HepG2 (cell line): Measurements from ENCODE around the gene C19orf44. TPM values are rescaled to one million over a fixed set of nuclear protein-coding genes. Genes with fewer than 3 reads are reported as not detected.

Source experiments
- ATAC-seq: fragments of 200-7000 bp; cut with Tn5 transposase; 3 replicates; pipeline ENCODE4 v1.9.1; 2020; ENCODE audit warnings: mild to moderate bottlenecking, moderate library complexity
- BruUV-seq: library from RNA; stranded (reverse); fragments of 400-500 nt; replicated peaks from 2 replicates; lab custom pipeline; 2021; lab: Mats Ljungman, UMichigan
- CTCF ChIA-PET: fragments of 300-600 bp; formaldehyde crosslinking; extraction: SDS; loops from one replicate; lab custom pipeline; 2021; ENCODE audit warnings: low total read pairs, inconsistent platforms, low intra/inter-chr PET ratio; lab: Yijun Ruan, JAX
- POLR2A ChIA-PET: fragments of 350-600 bp; sonication (Branson Sonifier 250); formaldehyde crosslinking; loops from one replicate; lab custom pipeline; 2020; ENCODE audit warnings: antibody characterized with exemption, inconsistent platforms; lab: Yijun Ruan, JAX
- DNase-seq: peaks from one replicate; pipeline ENCODE4 v3.0.0-alpha.2; 2015; ENCODE audit warnings: low spot score
- FAIRE-seq: peaks from 3 replicates; lab custom pipeline; 2011; peaks lifted over from hg19 to GRCh38; lab: Jason Lieb, UNC
- H2AFZ ChIP-seq: one replicate; pipeline ENCODE4 v1.6.1; 2011; ENCODE audit warnings: low read length, inconsistent platforms
- H3K27ac ChIP-seq: fragments of 300-600 bp; 3 replicates; pipeline ENCODE4 v1.8.0; 2011; ENCODE audit warnings: mixed run types, mild to moderate bottlenecking, mixed read lengths, low read length, inconsistent platforms; ENCODE audit not compliant: insufficient read depth; ENCODE audit errors: extremely low read length
- H3K27me3 ChIP-seq, 2 experiments: fragments of 200-600 bp in 1 of 2; 2 replicates in 1 of 2; 3 replicates in 1 of 2; pipeline versions ENCODE4 v1.6.0 to v1.8.0; 2011; ENCODE audit warnings: low read length in 2 of 2, mild to moderate bottlenecking in 2 of 2, moderate library complexity in 2 of 2, inconsistent platforms in 1 of 2; ENCODE audit not compliant: insufficient read depth in 2 of 2, control insufficient read depth in 1 of 2
- H3K36me3 ChIP-seq, 2 experiments: fragments of 200-600 bp in 1 of 2; replicated peaks in 1 of 2; 2 replicates in 1 of 2; 3 replicates in 1 of 2; pipeline versions ENCODE4 v1.5.1 to v1.8.0; 2011; ENCODE audit warnings: low read length in 2 of 2, inconsistent platforms in 1 of 2; ENCODE audit not compliant: insufficient read depth in 2 of 2, control insufficient read depth in 1 of 2
- H3K4me1 ChIP-seq: 2 replicates; pipeline ENCODE4 v1.5.1; 2012; ENCODE audit warnings: low read length, inconsistent platforms; ENCODE audit not compliant: insufficient read depth
- H3K4me2 ChIP-seq: 2 replicates; pipeline ENCODE4 v1.6.0; 2011; ENCODE audit warnings: low read depth, low read length, inconsistent platforms
- H3K4me3 ChIP-seq, 3 experiments: fragments of 200-600 bp in 1 of 3; sonication (generic), shearing (Covaris generic) in 1 of 3; replicated peaks in 1 of 3; 2 replicates each; pipeline ENCODE4 v1.5.1; 2011 to 2016; ENCODE audit warnings: low read length in 3 of 3, inconsistent platforms in 2 of 3, low read depth in 2 of 3, mild to moderate bottlenecking in 2 of 3, control low read depth in 1 of 3, mixed read lengths in 1 of 3; ENCODE audit not compliant: insufficient read depth in 1 of 3
- H3K79me2 ChIP-seq: one replicate; pipeline ENCODE4 v1.6.1; 2011; ENCODE audit warnings: low read length, inconsistent platforms; ENCODE audit not compliant: insufficient read depth
- H3K9ac ChIP-seq: 2 replicates; pipeline ENCODE4 v1.6.0; 2011; ENCODE audit warnings: mild to moderate bottlenecking, low read depth, low read length, inconsistent platforms; ENCODE audit not compliant: insufficient read depth
- H3K9me3 ChIP-seq: 2 replicates; pipeline ENCODE4 v1.5.1; 2012; ENCODE audit warnings: mild to moderate bottlenecking, low read length
- H4K20me1 ChIP-seq: 2 replicates; pipeline ENCODE4 v1.6.0; 2011; ENCODE audit warnings: inconsistent platforms, mild to moderate bottlenecking, low read length, moderate library complexity; ENCODE audit not compliant: insufficient read depth
- MYNN ChIP-seq: sonication (generic); formaldehyde crosslinking; IDR thresholded peaks from 2 replicates; pipeline ENCODE4 v1.4.0; 2020; ENCODE audit warnings: mild to moderate bottlenecking, low read depth, missing genetic modification reagents
- TBL1XR1 ChIP-seq: fragments of 150-350 bp; IDR thresholded peaks from 2 replicates; pipeline ENCODE4 v1.6.1; 2014; ENCODE audit warnings: borderline replicate concordance, low read length; ENCODE audit not compliant: partially characterized antibody
- TERF1 ChIP-seq: sonication (generic); formaldehyde crosslinking; IDR thresholded peaks from 2 replicates; pipeline ENCODE4 v1.8.0; 2022; ENCODE audit warnings: mild to moderate bottlenecking, missing genetic modification reagents, moderate library complexity
- ZNF646 ChIP-seq: sonication (generic); formaldehyde crosslinking; IDR thresholded peaks from 2 replicates; pipeline ENCODE4 v1.9.0; 2021; ENCODE audit warnings: mild to moderate bottlenecking, missing genetic modification reagents
- ZNF678 ChIP-seq: sonication (generic); formaldehyde crosslinking; IDR thresholded peaks from 2 replicates; pipeline ENCODE4 v1.4.0; 2020; ENCODE audit warnings: mild to moderate bottlenecking, missing genetic modification reagents
- ZNF766 ChIP-seq: sonication (generic); formaldehyde crosslinking; IDR thresholded peaks from 2 replicates; pipeline ENCODE4 v1.5.0; 2020; ENCODE audit warnings: missing genetic modification reagents, borderline replicate concordance
- ZNF788 ChIP-seq: sonication (generic); formaldehyde crosslinking; IDR thresholded peaks from 2 replicates; pipeline ENCODE4 v1.5.0; 2020; ENCODE audit warnings: mild to moderate bottlenecking, missing genetic modification reagents, borderline replicate concordance
- ZNF839 ChIP-seq: sonication (generic); formaldehyde crosslinking; IDR thresholded peaks from 2 replicates; pipeline ENCODE4 v1.4.0; 2020; ENCODE audit warnings: missing genetic modification reagents, mild to moderate bottlenecking, borderline replicate concordance
- WGBS: methylation state at CpG from one replicate; pipeline ENCODE4 v1.1.6; 2017; ENCODE audit warnings: low lambda C conversion rate; 5-methylcytosine and 5-hydroxymethylcytosine counted together
- in situ Hi-C: cut with HindIII; loops from 2 replicates; pipeline ENCODE4 v1.10.0; 2017; ENCODE audit warnings: low pct_unique_long_range_greater_than_20kb; ENCODE audit not compliant: extremely low pct_ligation_motif_present
- intact Hi-C: fragments of 100-400 bp; cut with micrococcal nuclease; formaldehyde crosslinking; loops from one replicate; pipeline ENCODE4 v1.10.0; 2022; ENCODE audit not compliant: unreplicated experiment
- polyA plus RNA-seq, 8 experiments: library from polyadenylated mRNA; depleted of rRNA in 3 of 8; stranded (reverse) in 7 of 8; unstranded in 1 of 8; fragments of >200 nt; fragmentation: Illumina TruSeq in 4 of 8; extraction: Trizol in 4 of 8; gene quantifications; 2 replicates each; pipeline versions ENCODE4 v1.2.1 to v1.2.3, GENCODE V29; 2011 to 2016; ENCODE audit warnings: low read depth in 4 of 8, missing spikeins in 1 of 8, mixed read lengths in 1 of 8; ENCODE audit not compliant: insufficient read depth in 1 of 8
- total RNA-seq, 5 experiments: library from RNA; depleted of rRNA; stranded (reverse); fragments of >200 nt; fragmentation: Illumina TruSeq; extraction: Trizol; gene quantifications; 2 replicates each; pipeline ENCODE4 v1.2.3, GENCODE V29; 2016; ENCODE audit warnings: low read depth in 1 of 5
- TF ChIP-seq, protein P1 (sequence below): sonication (generic); formaldehyde crosslinking; IDR thresholded peaks from 2 replicates; pipeline ENCODE4 v1.5.1; 2020; ENCODE audit warnings: mild to moderate bottlenecking, missing genetic modification reagents, moderate library complexity

The C19orf44 gene
- total and polyA plus RNA-seq, 2 of the 13 experiments (the other 11 are each of a cell fraction or from before 2014, with no cell fraction given), result 3.2 to 4.3 TPM

DNA sequence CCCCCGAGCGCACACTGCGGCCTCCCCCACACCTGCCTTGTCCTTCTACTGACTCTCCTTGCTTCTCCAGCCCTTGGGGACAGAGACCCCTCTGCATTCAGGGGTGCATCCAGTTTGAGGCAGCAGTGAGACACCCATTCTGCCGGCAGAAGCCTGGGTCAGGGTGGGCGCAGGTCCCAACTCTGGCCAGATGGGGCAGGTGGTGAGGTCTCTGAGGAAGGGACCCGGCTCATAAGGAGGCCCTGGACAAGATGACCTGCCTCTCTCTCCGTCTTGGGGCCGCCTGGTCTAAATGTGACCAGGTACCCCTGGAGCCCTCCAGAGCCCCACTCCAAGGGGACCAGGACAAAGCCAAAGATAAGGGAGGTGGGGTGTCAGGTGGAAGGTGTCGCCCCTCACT is 39.9 kb downstream of the C19orf44 start:
- no TSS peak for BruUV-seq
- intact Hi-C loops, result no loop called here
- CTCF ChIA-PET, result no interaction called here
- no peak overlapping the region for H3K27ac ChIP-seq
- H3K27me3 ChIP-seq, result no peaks in the 10 kb centered on the region
- 94% methylated on average over 9 of the region's 9 CpGs for WGBS
- FAIRE-seq (no peak), ATAC-seq (peak; percentile 18; the same call in 1 of the 3 replicates)
- no peak overlapping the region for H3K9ac ChIP-seq
- TF ChIP-seq TBL1XR1, result no peak
- no peak for TF ChIP-seq TERF1 (CRISPR knock-in tag)
- no peak for TF ChIP-seq MYNN
- no peak for TF ChIP-seq ZNF766
- no peak for TF ChIP-seq ZNF678 (CRISPR knock-in tag)
- TF ChIP-seq, all 625 proteins: peak for 0
- peaks cover 46% of the 10 kb centered on the region for H3K79me2 ChIP-seq
- no peak overlapping the region for H3K4me2 ChIP-seq
- POLR2A ChIA-PET, result no interaction called here
- H4K20me1 ChIP-seq, result peaks cover 20% of the 10 kb centered on the region
- H3K4me1 ChIP-seq, result peaks cover 18% of the 10 kb centered on the region
- no peak overlapping the region for H2AFZ ChIP-seq
- in situ Hi-C loops, result no loop called here
- H3K36me3 ChIP-seq, result peaks cover 43 to 79% of the 10 kb centered on the region in 2 experiments
- DNase-seq, result no peak
- no peaks in the 10 kb centered on the region for H3K9me3 ChIP-seq
- no peak overlapping the region for H3K4me3 ChIP-seq

- Histone ChIP-seq H3K4me3 (no peak overlapping the region), H3K27ac (no peak overlapping the region), H3K36me3 (peaks cover 36 to 69% of the 10 kb centered on the region in 2 experiments), H3K4me2 (no peak overlapping the region), H3K27me3 (no peaks in the 10 kb centered on the region; a peak in 1 of 5 replicates), H3K9me3 (no peaks in the 10 kb centered on the region), H2AFZ (no peak overlapping the region), H4K20me1 (peaks cover 27% of the 10 kb centered on the region), H3K9ac (no peak overlapping the region), H3K79me2 (peaks cover 54% of the 10 kb centered on the region), H3K4me1 (peaks cover 18% of the 10 kb centered on the region)
- WGBS, result 97% methylated on average over 13 of the region's 13 CpGs
- no peak for DNase-seq
- intact Hi-C loops, result no loop called here
- BruUV-seq, result no TSS peak
- CTCF ChIA-PET, result no interaction called here
- no peak for FAIRE-seq
- POLR2A ChIA-PET, result no interaction called here
- no peak for ATAC-seq
- in situ Hi-C loops, result no loop called here
- TF ChIP-seq, protein P1, sequence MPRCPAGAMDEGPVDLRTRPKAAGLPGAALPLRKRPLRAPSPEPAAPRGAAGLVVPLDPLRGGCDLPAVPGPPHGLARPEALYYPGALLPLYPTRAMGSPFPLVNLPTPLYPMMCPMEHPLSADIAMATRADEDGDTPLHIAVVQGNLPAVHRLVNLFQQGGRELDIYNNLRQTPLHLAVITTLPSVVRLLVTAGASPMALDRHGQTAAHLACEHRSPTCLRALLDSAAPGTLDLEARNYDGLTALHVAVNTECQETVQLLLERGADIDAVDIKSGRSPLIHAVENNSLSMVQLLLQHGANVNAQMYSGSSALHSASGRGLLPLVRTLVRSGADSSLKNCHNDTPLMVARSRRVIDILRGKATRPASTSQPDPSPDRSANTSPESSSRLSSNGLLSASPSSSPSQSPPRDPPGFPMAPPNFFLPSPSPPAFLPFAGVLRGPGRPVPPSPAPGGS (CRISPR knock-in tag), result no peak
- TF ChIP-seq ZNF839 (CRISPR knock-in tag) (no peak), ZNF646 (CRISPR knock-in tag) (no peak), ZNF788 (CRISPR knock-in tag) (no peak)
Observed at GRCh38 chr19:16537111-16537510, 40.9 kb downstream of the C19orf44 start.
